Loucy (cell line): ENCODE measurements around the gene NEUROD2.

Source experiments
- H2AFZ ChIP-seq: fragments of 200-600 bp; sonication (generic); 2 replicates; pipeline ENCODE4 v1.6.0; 2016; ENCODE audit warnings: antibody characterized with exemption, mild to moderate bottlenecking, low read length, moderate library complexity
- H3F3A ChIP-seq: fragments of 200-600 bp; 2 replicates; pipeline ENCODE4 v1.6.0; 2016; ENCODE audit warnings: antibody characterized with exemption, low read depth, mild to moderate bottlenecking
- H3K27me3 ChIP-seq: fragments of 200-600 bp; sonication (generic); 2 replicates; pipeline ENCODE4 v1.6.1; 2014; ENCODE audit warnings: low read length, mild to moderate bottlenecking; ENCODE audit not compliant: insufficient read depth, poor library complexity, severe bottlenecking
- H3K36me3 ChIP-seq: fragments of 200-600 bp; sonication (generic); 2 replicates; pipeline ENCODE4 v1.6.1; 2016; ENCODE audit warnings: low read length; ENCODE audit not compliant: insufficient read depth
- H3K4me1 ChIP-seq: fragments of 200-600 bp; sonication (generic); 2 replicates; pipeline ENCODE4 v1.5.1; 2014; ENCODE audit warnings: low read length, mild to moderate bottlenecking; ENCODE audit not compliant: insufficient read depth, poor library complexity, severe bottlenecking
- H3K4me2 ChIP-seq: fragments of 200-600 bp; sonication (generic); 2 replicates; pipeline ENCODE4 v1.6.0; 2014; ENCODE audit warnings: antibody characterized with exemption, low read length, low read depth, mild to moderate bottlenecking; ENCODE audit not compliant: poor library complexity, severe bottlenecking
- H3K4me3 ChIP-seq: fragments of 200-600 bp; sonication (generic); 2 replicates; pipeline ENCODE4 v1.5.1; 2014; ENCODE audit warnings: low read length, mild to moderate bottlenecking, mixed read lengths; ENCODE audit not compliant: poor library complexity, severe bottlenecking
- H3K79me2 ChIP-seq: fragments of 200-600 bp; sonication (generic); 2 replicates; pipeline ENCODE4 v1.6.1; 2014; ENCODE audit warnings: low read length; ENCODE audit not compliant: insufficient read depth
- H3K9ac ChIP-seq: fragments of 200-600 bp; sonication (generic); 2 replicates; pipeline ENCODE4 v1.6.0; 2014; ENCODE audit warnings: mild to moderate bottlenecking, low read depth, low read length, moderate library complexity; ENCODE audit not compliant: poor library complexity, severe bottlenecking
- H3K9me2 ChIP-seq: fragments of 200-600 bp; sonication (generic); replicated peaks from 2 replicates; pipeline ENCODE4 v1.6.1; 2016; ENCODE audit warnings: low read depth, low read length, mixed read lengths
- H3K9me3 ChIP-seq: fragments of 200-600 bp; sonication (generic); 2 replicates; pipeline ENCODE4 v1.6.1; 2014; ENCODE audit warnings: mild to moderate bottlenecking, antibody characterized with exemption, low read length, low read depth; ENCODE audit not compliant: insufficient read depth
- H4K20me1 ChIP-seq: fragments of 200-600 bp; sonication (generic); 2 replicates; pipeline ENCODE4 v1.6.0; 2014; ENCODE audit warnings: antibody characterized with exemption, low read length, mild to moderate bottlenecking; ENCODE audit not compliant: insufficient read depth, poor library complexity, severe bottlenecking
- CTCF ChIP-seq: fragments of 200-600 bp; sonication (generic); conservative IDR thresholded peaks from 2 replicates; pipeline ENCODE4 v1.5.1; 2014; ENCODE audit warnings: mild to moderate bottlenecking, antibody characterized with exemption, low read length
- EZH2phosphoT487 ChIP-seq: fragments of 200-600 bp; IDR thresholded peaks from 2 replicates; pipeline ENCODE4 v1.6.1; 2018; ENCODE audit warnings: antibody characterized with exemption, mild to moderate bottlenecking, moderate library complexity, borderline replicate concordance

The NEUROD2 gene

GRCh38 chr17:39650121-39650579, 42.4 kb upstream of the NEUROD2 start:
- Histone ChIP-seq H4K20me1 (no peaks in the 10 kb centered on the region), H3F3A (no peaks in the 10 kb centered on the region), H3K4me3 (no peak overlapping the region), H3K9me2 (no peaks in the 10 kb centered on the region), H3K9ac (no peak overlapping the region), H3K27me3 (no peaks in the 10 kb centered on the region), H3K4me2 (no peak overlapping the region), H3K36me3 (no peaks in the 10 kb centered on the region), H3K9me3 (no peaks in the 10 kb centered on the region), H3K79me2 (peaks cover 21% of the 10 kb centered on the region), H3K4me1 (no peaks in the 10 kb centered on the region), H2AFZ (no peak overlapping the region)
- no peak for TF ChIP-seq CTCF
- TF ChIP-seq EZH2phosphoT487: no peak

- TF ChIP-seq CTCF (no peak), EZH2phosphoT487 (no peak)
- Histone ChIP-seq H3K4me2 (no peak overlapping the region), H3K27me3 (no peaks in the 10 kb centered on the region), H3K9me2 (no peaks in the 10 kb centered on the region), H3K4me1 (no peaks in the 10 kb centered on the region), H3K36me3 (no peaks in the 10 kb centered on the region), H3K9ac (no peak overlapping the region), H3K79me2 (peaks cover 33% of the 10 kb centered on the region), H3K9me3 (no peaks in the 10 kb centered on the region), H2AFZ (no peak overlapping the region), H3K4me3 (no peak overlapping the region), H3F3A (no peaks in the 10 kb centered on the region), H4K20me1 (peaks cover 6% of the 10 kb centered on the region)
Observed at GRCh38 chr17:39648616-39649366, 41.1 kb upstream of the NEUROD2 start.

GRCh38 chr17:39647256-39647655, 39.5 kb upstream of the NEUROD2 start:
- H3K27me3 ChIP-seq: no peaks in the 10 kb centered on the region
- no peaks in the 10 kb centered on the region for H3K9me2 ChIP-seq
- peaks cover 10% of the 10 kb centered on the region for H3K4me1 ChIP-seq
- H2AFZ ChIP-seq: no peak overlapping the region
- no peaks in the 10 kb centered on the region for H3K36me3 ChIP-seq
- TF ChIP-seq CTCF: no peak
- TF ChIP-seq EZH2phosphoT487: no peak
- H4K20me1 ChIP-seq: peaks cover 11% of the 10 kb centered on the region
- no peak overlapping the region for H3K9ac ChIP-seq
- H3K4me3 ChIP-seq: no peak overlapping the region
- H3K9me3 ChIP-seq: no peaks in the 10 kb centered on the region
- H3K4me2 ChIP-seq: no peak overlapping the region
- peaks cover 49% of the 10 kb centered on the region for H3K79me2 ChIP-seq
- H3F3A ChIP-seq: no peaks in the 10 kb centered on the region
